Smooth muscle cell (in vitro differentiated cells): ENCODE data around the gene MEGF6. TPM values are rescaled to one million over a fixed set of nuclear protein-coding genes. Genes with fewer than 3 reads are reported as not detected.

ENCODE experiments used
- DNase-seq: peaks from one replicate; lab custom pipeline; 2025; ENCODE audit not compliant: unreplicated experiment; lab: John Stamatoyannopoulos, UW
- H2AFZ ChIP-seq: fragments of 200-600 bp; sonication (generic); 2 replicates; pipeline ENCODE4 v1.6.0; 2016; ENCODE audit warnings: antibody characterized with exemption, low read depth, mild to moderate bottlenecking
- H3F3A ChIP-seq: fragments of 200-600 bp; sonication (generic); 2 replicates; pipeline ENCODE4 v1.6.0; 2017; ENCODE audit warnings: antibody characterized with exemption, low read depth
- H3K27ac ChIP-seq: fragments of 200-600 bp; sonication (generic); 2 replicates; pipeline ENCODE4 v1.5.1; 2016; ENCODE audit warnings: low read depth, mild to moderate bottlenecking
- H3K27me3 ChIP-seq: fragments of 200-600 bp; sonication (generic); 2 replicates; pipeline ENCODE4 v1.6.1; 2016; ENCODE audit warnings: low read depth, mild to moderate bottlenecking
- H3K36me3 ChIP-seq: fragments of 200-600 bp; sonication (generic); 2 replicates; pipeline ENCODE4 v1.5.1; 2016; ENCODE audit warnings: low read depth
- H3K4me1 ChIP-seq: fragments of 200-600 bp; sonication (generic); 2 replicates; pipeline ENCODE4 v1.5.1; 2016; ENCODE audit warnings: low read depth
- H3K4me2 ChIP-seq: fragments of 200-600 bp; sonication (generic); 2 replicates; pipeline ENCODE4 v1.6.0; 2016; ENCODE audit warnings: mild to moderate bottlenecking
- H3K4me3 ChIP-seq: fragments of 200-600 bp; sonication (generic); 2 replicates; pipeline ENCODE4 v1.5.1; 2016; ENCODE audit warnings: mild to moderate bottlenecking
- H3K79me2 ChIP-seq: fragments of 200-600 bp; sonication (generic); 2 replicates; pipeline ENCODE4 v1.6.0; 2016; ENCODE audit warnings: low read depth, mild to moderate bottlenecking
- H3K9ac ChIP-seq: fragments of 200-600 bp; sonication (generic); 2 replicates; pipeline ENCODE4 v1.6.0; 2016; ENCODE audit warnings: low read depth
- H3K9me3 ChIP-seq: fragments of 200-600 bp; sonication (generic); replicated peaks from 2 replicates; pipeline ENCODE4 v1.5.1; 2016; ENCODE audit warnings: low read depth
- H4K20me1 ChIP-seq: fragments of 200-600 bp; sonication (generic); 2 replicates; pipeline ENCODE4 v1.6.0; 2016; ENCODE audit warnings: low read depth
- CTCF ChIP-seq: fragments of 200-600 bp; sonication (generic); IDR thresholded peaks from 2 replicates; pipeline ENCODE4 v1.5.1; 2017; ENCODE audit warnings: borderline replicate concordance, mild to moderate bottlenecking, antibody characterized with exemption; ENCODE audit not compliant: insufficient read depth, poor library complexity, severe bottlenecking
- WGBS: methylation state at CpG from one replicate; pipeline ENCODE4 v1.1.7; 2016; ENCODE audit warnings: low lambda C conversion rate; 5-methylcytosine and 5-hydroxymethylcytosine counted together
- polyA plus RNA-seq: library from polyadenylated mRNA; unstranded; fragments of >200 nt; fragmentation: Nextera tagmentation; extraction: Ambion mirVana; gene quantifications from 2 replicates; pipeline ENCODE4 v1.2.1, GENCODE V29; 2016
- total RNA-seq: library from RNA; depleted of rRNA; stranded (reverse); fragments of >200 nt; gene quantifications from 2 replicates; pipeline ENCODE4 v1.2.3, GENCODE V29; 2014

MEGF6 gene
- total and polyA plus RNA-seq, 2 experiments from 2014 or later = 6.5 to 12.8 TPM

- no peak overlapping the region for H3K27ac ChIP-seq
- H3K4me3 ChIP-seq = no peak overlapping the region
- no peaks in the 10 kb centered on the region for H3K4me1 ChIP-seq
- no peaks in the 10 kb centered on the region for H3K36me3 ChIP-seq
- H3F3A ChIP-seq = no peaks in the 10 kb centered on the region
- no peak overlapping the region for H3K4me2 ChIP-seq
- no peak overlapping the region for H3K9ac ChIP-seq
- no peak for TF ChIP-seq CTCF
- no peak overlapping the region for H2AFZ ChIP-seq
- DNase-seq = no peak
- H3K9me3 ChIP-seq = no peaks in the 10 kb centered on the region
- no peaks in the 10 kb centered on the region for H3K27me3 ChIP-seq
- H3K79me2 ChIP-seq = no peaks in the 10 kb centered on the region
- no peaks in the 10 kb centered on the region for H4K20me1 ChIP-seq
- 85% methylated on average over 15 of the region's 20 CpGs for WGBS
Observed at GRCh38 chr1:3481836-3482375, 129.4 kb downstream of the MEGF6 start.

- Histone ChIP-seq H3F3A (no peaks in the 10 kb centered on the region), H3K36me3 (no peaks in the 10 kb centered on the region), H3K4me1 (no peaks in the 10 kb centered on the region), H3K9me3 (no peaks in the 10 kb centered on the region), H3K4me2 (no peak overlapping the region), H3K27ac (no peak overlapping the region), H3K27me3 (no peaks in the 10 kb centered on the region), H3K4me3 (no peak overlapping the region), H2AFZ (no peak overlapping the region), H3K9ac (no peak overlapping the region), H3K79me2 (no peaks in the 10 kb centered on the region), H4K20me1 (no peaks in the 10 kb centered on the region)
- DNase-seq = no peak
- TF ChIP-seq CTCF = no peak
- 88% methylated on average over 15 of the region's 15 CpGs for WGBS
Observed at GRCh38 chr1:3481046-3481445, 130.3 kb downstream of the MEGF6 start.

- DNase-seq = no peak
- H3K4me2 ChIP-seq = no peak overlapping the region
- no peak overlapping the region for H3K4me3 ChIP-seq
- H3F3A ChIP-seq = no peaks in the 10 kb centered on the region
- H3K9me3 ChIP-seq = no peaks in the 10 kb centered on the region
- no peak overlapping the region for H3K27ac ChIP-seq
- no peak for TF ChIP-seq CTCF
- no peak overlapping the region for H2AFZ ChIP-seq
- no peaks in the 10 kb centered on the region for H3K36me3 ChIP-seq
- no peaks in the 10 kb centered on the region for H3K4me1 ChIP-seq
- WGBS = 93% methylated on average over 21 of the region's 21 CpGs
- H4K20me1 ChIP-seq = no peaks in the 10 kb centered on the region
- no peak overlapping the region for H3K9ac ChIP-seq
- no peaks in the 10 kb centered on the region for H3K79me2 ChIP-seq
- no peaks in the 10 kb centered on the region for H3K27me3 ChIP-seq
Observed at GRCh38 chr1:3480369-3480719, 131.0 kb downstream of the MEGF6 start.

- Histone ChIP-seq H3K36me3 (no peaks in the 10 kb centered on the region), H2AFZ (no peak overlapping the region), H3K9ac (no peak overlapping the region), H4K20me1 (no peaks in the 10 kb centered on the region), H3K4me1 (no peaks in the 10 kb centered on the region), H3F3A (no peaks in the 10 kb centered on the region), H3K79me2 (no peaks in the 10 kb centered on the region), H3K9me3 (no peaks in the 10 kb centered on the region), H3K4me2 (no peak overlapping the region), H3K27me3 (no peaks in the 10 kb centered on the region), H3K27ac (no peak overlapping the region), H3K4me3 (no peak overlapping the region)
- no peak for TF ChIP-seq CTCF
- 93% methylated on average over 29 of the region's 30 CpGs for WGBS
- no peak for DNase-seq
Observed at GRCh38 chr1:3479511-3480368, 131.6 kb downstream of the MEGF6 start.
